Measurements from ENCODE around the gene DNAH3.
"Not testable (repeated sequence)": the region's sequence is repeated elsewhere in the genome, so short reads cannot be mapped to it uniquely, and the experiment has no call there.

The DNAH3 gene

DNA sequence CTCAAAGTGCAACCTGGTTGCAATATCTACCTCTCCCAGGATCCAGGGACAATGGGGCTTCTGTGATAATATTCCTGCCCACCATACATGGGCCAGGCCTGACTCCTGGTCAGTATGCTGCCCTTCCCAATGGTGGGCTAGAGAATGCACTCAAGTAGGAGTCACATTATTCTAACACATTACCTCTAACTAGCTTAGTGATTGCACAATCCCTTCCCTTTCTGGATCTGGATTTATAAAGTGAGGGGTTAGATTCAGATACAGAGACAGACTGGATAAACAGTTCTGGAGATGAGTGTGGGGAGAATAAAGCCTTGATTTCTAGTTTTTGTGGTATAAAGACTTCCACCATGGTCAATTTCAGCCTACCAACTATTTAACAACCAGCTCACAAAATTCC, 217.1 kb downstream of the DNAH3 start:
- TF ChIP-seq, protein P1, sequence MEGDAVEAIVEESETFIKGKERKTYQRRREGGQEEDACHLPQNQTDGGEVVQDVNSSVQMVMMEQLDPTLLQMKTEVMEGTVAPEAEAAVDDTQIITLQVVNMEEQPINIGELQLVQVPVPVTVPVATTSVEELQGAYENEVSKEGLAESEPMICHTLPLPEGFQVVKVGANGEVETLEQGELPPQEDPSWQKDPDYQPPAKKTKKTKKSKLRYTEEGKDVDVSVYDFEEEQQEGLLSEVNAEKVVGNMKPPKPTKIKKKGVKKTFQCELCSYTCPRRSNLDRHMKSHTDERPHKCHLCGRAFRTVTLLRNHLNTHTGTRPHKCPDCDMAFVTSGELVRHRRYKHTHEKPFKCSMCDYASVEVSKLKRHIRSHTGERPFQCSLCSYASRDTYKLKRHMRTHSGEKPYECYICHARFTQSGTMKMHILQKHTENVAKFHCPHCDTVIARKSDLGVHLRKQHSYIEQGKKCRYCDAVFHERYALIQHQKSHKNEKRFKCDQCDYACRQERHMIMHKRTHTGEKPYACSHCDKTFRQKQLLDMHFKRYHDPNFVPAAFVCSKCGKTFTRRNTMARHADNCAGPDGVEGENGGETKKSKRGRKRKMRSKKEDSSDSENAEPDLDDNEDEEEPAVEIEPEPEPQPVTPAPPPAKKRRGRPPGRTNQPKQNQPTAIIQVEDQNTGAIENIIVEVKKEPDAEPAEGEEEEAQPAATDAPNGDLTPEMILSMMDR (IDR thresholded peaks at IDR 0.05; ENCODE audit: low read depth, low read length) = no peak
- no peak overlapping the region for H3K4me3 ChIP-seq (ENCODE audit: low read depth, low read length)

GRCh38 chr16:20931066-20931600, 219.5 kb downstream of the DNAH3 start:
- TF ChIP-seq, protein P1 (IDR thresholded peaks at IDR 0.05; ENCODE audit: low read depth, low read length) = no peak
- H3K4me3 ChIP-seq (ENCODE audit: low read depth, low read length) = no peak overlapping the region

GRCh38 chr16:20930365-20930690, 220.3 kb downstream of the DNAH3 start:
- TF ChIP-seq, protein P1 (IDR thresholded peaks at IDR 0.05; ENCODE audit: low read depth, low read length) = no peak
- no peak overlapping the region for H3K4me3 ChIP-seq (ENCODE audit: low read depth, low read length)

GRCh38 chr16:20929676-20930364, 220.8 kb downstream of the DNAH3 start:
- H3K4me3 ChIP-seq (ENCODE audit: low read depth, low read length) = not testable (repeated sequence)

GRCh38 chr16:20928774-20929411, 221.8 kb downstream of the DNAH3 start:
- TF ChIP-seq, protein P1 (IDR thresholded peaks at IDR 0.05; ENCODE audit: low read depth, low read length) = no peak

DNA sequence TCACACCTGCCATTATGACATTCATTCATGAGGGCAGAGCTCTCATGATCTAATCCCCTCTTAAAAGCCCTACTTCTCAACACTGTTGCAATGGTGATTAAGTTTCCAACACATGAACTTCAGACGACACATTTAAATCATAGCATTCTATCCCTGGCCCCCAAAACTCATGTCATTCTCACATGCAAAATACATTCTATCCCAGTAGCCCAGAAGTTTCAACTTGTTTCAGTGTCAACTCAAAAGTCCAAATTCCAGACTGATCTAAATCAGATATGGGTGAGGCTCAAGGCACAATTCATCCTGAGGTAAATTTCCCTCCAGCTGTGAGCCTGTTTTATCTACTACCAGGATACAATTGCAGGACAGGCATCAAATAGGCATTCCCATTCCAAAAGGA, 224.9 kb downstream of the DNAH3 start:
- H3K4me3 ChIP-seq (ENCODE audit: low read depth, low read length) = no peak overlapping the region
- TF ChIP-seq, protein P1 (IDR thresholded peaks at IDR 0.05; ENCODE audit: low read depth, low read length) = no peak

More at GRCh38 chr16:20928774-20929411, 221.8 kb downstream of the DNAH3 start:
- H3K4me3 ChIP-seq (ENCODE audit: low read depth, low read length) = no peak overlapping the region

GRCh38 chr16:20923876-20924275, 226.8 kb downstream of the DNAH3 start:
- TF ChIP-seq, protein P1 (IDR thresholded peaks at IDR 0.05; ENCODE audit: low read depth, low read length) = no peak
- no peak overlapping the region for H3K4me3 ChIP-seq (ENCODE audit: low read depth, low read length)

Measured in WI38 (cell line).